Natural killer cell (primary cell): ENCODE measurements around the gene ITGA1. TPM values are rescaled to one million over a fixed set of nuclear protein-coding genes. Genes with fewer than 3 reads are reported as not detected.

Source experiments
- ATAC-seq, 3 donors: fragments of 150-1000 bp in 2 of 3; fragments of 200-7000 bp in 1 of 3; cut with Tn5 transposase; 1 replicate in 1 of 3; 2 replicates in 2 of 3; pipeline ENCODE4 v1.10.0; 2021; ENCODE audit warnings: mild to moderate bottlenecking in 2 of 3, moderate library complexity in 2 of 3
- DNase-seq, 2 donors: peaks; one replicate each; pipeline versions ENCODE4 v3.0.0 to v3.0.0-alpha.2; 2013 to 2021; ENCODE audit warnings: mixed read lengths in 1 of 2
- H3K27ac ChIP-seq: one replicate; pipeline ENCODE4 v1.5.1; 2013; ENCODE audit warnings: mild to moderate bottlenecking, low read length
- H3K27me3 ChIP-seq: one replicate; pipeline ENCODE4 v1.6.1; 2013; ENCODE audit warnings: low read length; ENCODE audit not compliant: control insufficient read depth, insufficient read depth
- H3K36me3 ChIP-seq: one replicate; pipeline ENCODE4 v1.6.1; 2013; ENCODE audit warnings: low read length; ENCODE audit not compliant: control insufficient read depth, insufficient read depth
- H3K4me1 ChIP-seq: one replicate; pipeline ENCODE4 v1.6.1; 2013; ENCODE audit warnings: low read length; ENCODE audit not compliant: control insufficient read depth, insufficient read depth
- H3K4me3 ChIP-seq: one replicate; pipeline ENCODE4 v1.5.1; 2013; ENCODE audit warnings: low read length
- H3K9me3 ChIP-seq: one replicate; pipeline ENCODE4 v1.6.1; 2013; ENCODE audit warnings: low read length; ENCODE audit not compliant: control insufficient read depth, insufficient read depth
- H3K27ac Mint-ChIP-seq, 2 donors: one replicate each; pipeline ENCODE4 v1.8.0; 2022; ENCODE audit warnings: mild to moderate bottlenecking in 2 of 2, mixed read lengths in 2 of 2, moderate library complexity in 1 of 2
- H3K27me3 Mint-ChIP-seq, 2 donors: one replicate each; pipeline ENCODE4 v1.8.0; 2022; ENCODE audit warnings: low read depth in 2 of 2, mixed read lengths in 2 of 2
- H3K36me3 Mint-ChIP-seq: one replicate; pipeline ENCODE4 v1.8.0; 2022; ENCODE audit warnings: mixed read lengths
- H3K4me1 Mint-ChIP-seq, 2 donors: one replicate each; pipeline ENCODE4 v1.8.0; 2022; ENCODE audit warnings: mixed read lengths in 2 of 2
- H3K4me3 Mint-ChIP-seq: one replicate; pipeline ENCODE4 v1.8.0; 2022; ENCODE audit warnings: mild to moderate bottlenecking, moderate library complexity, mixed read lengths
- H3K9me3 Mint-ChIP-seq, 2 donors: one replicate each; pipeline ENCODE4 v1.8.0; 2022; ENCODE audit warnings: mixed read lengths in 2 of 2
- CTCF ChIP-seq: fragments of 200-600 bp; IDR thresholded peaks from one replicate; pipeline ENCODE4 v1.8.0; 2022; ENCODE audit warnings: antibody characterized with exemption
- WGBS: methylation state at CpG from one replicate; pipeline ENCODE4 v1.1.7; 2013; ENCODE audit warnings: missing lambda C conversion rate; ENCODE audit not compliant: insufficient coverage; 5-methylcytosine and 5-hydroxymethylcytosine counted together
- intact Hi-C: fragments of 100-400 bp; cut with micrococcal nuclease; formaldehyde crosslinking; loops from one replicate; pipeline ENCODE4 v1.14.2; 2022
- total RNA-seq, 4 donors: library from RNA; stranded (reverse); fragments of 120-200 nt in 1 of 4; gene quantifications; one replicate each; pipeline versions ENCODE4 v1.2.3 to v1.2.4, GENCODE V29; 2013 to 2022

The ITGA1 gene
- total RNA-seq, 3 donors from 2014 or later (not counting 1 experiment from before 2014, with no cell fraction given), result 0.45 to 0.82 (median 0.47) TPM

GRCh38 chr5:53006911-53007890 lies 219.5 kb downstream of the ITGA1 start:
- no peak overlapping the region for H3K4me3 Mint-ChIP-seq
- H3K4me3 ChIP-seq, result no peak overlapping the region
- H3K4me1 ChIP-seq, result no peaks in the 10 kb centered on the region
- H3K27me3 Mint-ChIP-seq, result peaks cover 5 to 6% of the 10 kb centered on the region in 2 donors
- H3K27me3 ChIP-seq, result no peaks in the 10 kb centered on the region
- no peaks in the 10 kb centered on the region for H3K36me3 ChIP-seq
- DNase-seq (no peak), ATAC-seq (no peak)
- H3K27ac ChIP-seq, result no peak overlapping the region
- 48% methylated on average over 1 of the region's 4 CpGs for WGBS
- no peak for TF ChIP-seq CTCF
- intact Hi-C loops, result no loop called here
- H3K9me3 Mint-ChIP-seq, result no peaks in the 10 kb centered on the region
- H3K27ac Mint-ChIP-seq, result no peak overlapping the region
- H3K4me1 Mint-ChIP-seq, result no peaks in the 10 kb centered on the region
- H3K36me3 Mint-ChIP-seq, result no peaks in the 10 kb centered on the region
- H3K9me3 ChIP-seq, result no peaks in the 10 kb centered on the region

GRCh38 chr5:53008751-53009150 lies 221.0 kb downstream of the ITGA1 start:
- ATAC-seq (no peak), DNase-seq (no peak)
- Mint-ChIP-seq H3K4me3 (no peak overlapping the region), H3K9me3 (no peaks in the 10 kb centered on the region), H3K27ac (no peak overlapping the region), H3K4me1 (no peaks in the 10 kb centered on the region), H3K27me3 (peaks cover 2 to 13% of the 10 kb centered on the region in 2 donors), H3K36me3 (no peaks in the 10 kb centered on the region)
- intact Hi-C loops, result no loop called here
- no peaks in the 10 kb centered on the region for H3K9me3 ChIP-seq
- H3K4me1 ChIP-seq, result no peaks in the 10 kb centered on the region
- no peak overlapping the region for H3K4me3 ChIP-seq
- H3K27me3 ChIP-seq, result no peaks in the 10 kb centered on the region
- WGBS, result 60% methylated on average over 1 of the region's 1 CpG
- no peak for TF ChIP-seq CTCF
- H3K27ac ChIP-seq, result no peak overlapping the region
- H3K36me3 ChIP-seq, result no peaks in the 10 kb centered on the region

Other genes with a start within 250 kb of the ITGA1 start
- gene PELO, start within 50 bp of the ITGA1 start, total RNA-seq, result 1 to 10 TPM; 2.6 to 3.9 (median 3.7) TPM
- under 1 TPM; 0.11 to 0.26 (median 0.20) TPM for gene ITGA2, start 201.4 kb downstream of the ITGA1 start, total RNA-seq